Mesenchymal stem cell (in vitro differentiated cells and primary cell): ENCODE data around the gene WNT3A.

Experiments
- DNase-seq: peaks from one replicate; pipeline ENCODE4 v3.0.0-alpha.2; 2013
- H2AFZ ChIP-seq: one replicate; pipeline ENCODE4 v1.6.1; 2013; ENCODE audit warnings: low read depth, mild to moderate bottlenecking, control low read depth, inconsistent platforms, low read length, moderate library complexity
- H2AK5ac ChIP-seq: 2 replicates; pipeline ENCODE4 v1.6.1; 2013; ENCODE audit warnings: low read length, moderate library complexity, mild to moderate bottlenecking, inconsistent platforms; ENCODE audit not compliant: severe bottlenecking
- H2BK120ac ChIP-seq: one replicate; pipeline ENCODE4 v1.6.1; 2013; ENCODE audit warnings: low read depth, mild to moderate bottlenecking, inconsistent platforms, low read length, moderate library complexity
- H2BK12ac ChIP-seq, 2 experiments: one replicate each; pipeline ENCODE4 v1.6.1; 2013; ENCODE audit warnings: inconsistent platforms in 2 of 2, low read length in 2 of 2, mild to moderate bottlenecking in 2 of 2, moderate library complexity in 2 of 2, control low read depth in 1 of 2
- H2BK15ac ChIP-seq: one replicate; pipeline ENCODE4 v1.6.1; 2013; ENCODE audit warnings: mild to moderate bottlenecking, low read depth, inconsistent platforms; ENCODE audit not compliant: poor library complexity, severe bottlenecking
- H2BK5ac ChIP-seq: 2 replicates; pipeline ENCODE4 v1.6.1; 2013; ENCODE audit warnings: low read depth, mild to moderate bottlenecking, low read length, control low read depth, inconsistent platforms; ENCODE audit not compliant: poor library complexity, severe bottlenecking
- H3K14ac ChIP-seq, 2 experiments: one replicate each; pipeline ENCODE4 v1.6.1; 2013; ENCODE audit warnings: inconsistent platforms in 2 of 2, low read length in 2 of 2, control low read depth in 1 of 2, mild to moderate bottlenecking in 1 of 2, moderate library complexity in 1 of 2
- H3K18ac ChIP-seq, 2 experiments: one replicate each; pipeline ENCODE4 v1.6.1; 2013; ENCODE audit warnings: inconsistent platforms in 2 of 2, low read length in 2 of 2, control low read depth in 1 of 2, low read depth in 1 of 2, mild to moderate bottlenecking in 1 of 2
- H3K23ac ChIP-seq, 2 experiments: one replicate each; pipeline ENCODE4 v1.6.1; 2013; ENCODE audit warnings: inconsistent platforms in 2 of 2, low read length in 2 of 2, mild to moderate bottlenecking in 2 of 2, moderate library complexity in 2 of 2, control low read depth in 1 of 2
- H3K27ac ChIP-seq: 2 replicates; pipeline ENCODE4 v1.5.1; 2013; ENCODE audit warnings: mild to moderate bottlenecking, moderate library complexity, low read length, control low read depth, inconsistent platforms; ENCODE audit not compliant: poor library complexity, severe bottlenecking
- H3K27me3 ChIP-seq, 2 experiments: 2 replicates each; pipeline versions ENCODE4 v1.6.1 to v1.7.0; 2013; ENCODE audit warnings: low read length in 2 of 2, mild to moderate bottlenecking in 2 of 2, moderate library complexity in 2 of 2, control low read depth in 1 of 2, inconsistent platforms in 1 of 2; ENCODE audit not compliant: control insufficient read depth in 1 of 2, insufficient read depth in 1 of 2
- H3K36me3 ChIP-seq, 2 experiments: 2 replicates each; pipeline versions ENCODE4 v1.6.1 to v1.7.0; 2013; ENCODE audit warnings: low read length in 2 of 2, control low read depth in 1 of 2, inconsistent platforms in 1 of 2, low read depth in 1 of 2, mild to moderate bottlenecking in 1 of 2; ENCODE audit not compliant: insufficient read depth in 2 of 2, control insufficient read depth in 1 of 2
- H3K4ac ChIP-seq, 2 experiments: one replicate each; pipeline ENCODE4 v1.6.1; 2013; ENCODE audit warnings: inconsistent platforms in 2 of 2, low read length in 2 of 2, mild to moderate bottlenecking in 2 of 2, moderate library complexity in 2 of 2, control low read depth in 1 of 2, low read depth in 1 of 2
- H3K4me1 ChIP-seq: 2 replicates; pipeline ENCODE4 v1.6.1; 2013; ENCODE audit warnings: low read depth, low read length, control low read depth; ENCODE audit not compliant: control insufficient read depth, insufficient read depth
- H3K4me2 ChIP-seq: 2 replicates; pipeline ENCODE4 v1.6.1; 2013; ENCODE audit warnings: low read length, mild to moderate bottlenecking, inconsistent platforms; ENCODE audit not compliant: poor library complexity, severe bottlenecking
- H3K4me3 ChIP-seq, 2 experiments: 2 replicates each; pipeline versions ENCODE4 v1.5.1 to v1.7.0; 2013; ENCODE audit warnings: low read length in 2 of 2, mild to moderate bottlenecking in 2 of 2, control low read depth in 1 of 2, low read depth in 1 of 2; ENCODE audit not compliant: insufficient read depth in 1 of 2
- H3K79me1 ChIP-seq: replicated peaks from 2 replicates; pipeline ENCODE4 v1.6.1; 2013; ENCODE audit warnings: mild to moderate bottlenecking, control low read depth, low read length, inconsistent platforms; ENCODE audit not compliant: poor library complexity, severe bottlenecking
- H3K9ac ChIP-seq: 2 replicates; pipeline ENCODE4 v1.7.0; 2013; ENCODE audit warnings: mild to moderate bottlenecking, low read length, moderate library complexity
- H3K9me3 ChIP-seq: 2 replicates; pipeline ENCODE4 v1.7.0; 2013; ENCODE audit warnings: mild to moderate bottlenecking, low read length; ENCODE audit not compliant: control insufficient read depth
- H4K8ac ChIP-seq: one replicate; pipeline ENCODE4 v1.6.1; 2013; ENCODE audit warnings: inconsistent platforms, mild to moderate bottlenecking, low read length, moderate library complexity
- H4K91ac ChIP-seq: one replicate; pipeline ENCODE4 v1.6.1; 2013; ENCODE audit warnings: mild to moderate bottlenecking, low read length, inconsistent platforms
- WGBS: methylation state at CpG from one replicate; pipeline ENCODE4 v1.1.7; 2013; ENCODE audit warnings: mixed read lengths; 5-methylcytosine and 5-hydroxymethylcytosine counted together

WNT3A gene

DNA sequence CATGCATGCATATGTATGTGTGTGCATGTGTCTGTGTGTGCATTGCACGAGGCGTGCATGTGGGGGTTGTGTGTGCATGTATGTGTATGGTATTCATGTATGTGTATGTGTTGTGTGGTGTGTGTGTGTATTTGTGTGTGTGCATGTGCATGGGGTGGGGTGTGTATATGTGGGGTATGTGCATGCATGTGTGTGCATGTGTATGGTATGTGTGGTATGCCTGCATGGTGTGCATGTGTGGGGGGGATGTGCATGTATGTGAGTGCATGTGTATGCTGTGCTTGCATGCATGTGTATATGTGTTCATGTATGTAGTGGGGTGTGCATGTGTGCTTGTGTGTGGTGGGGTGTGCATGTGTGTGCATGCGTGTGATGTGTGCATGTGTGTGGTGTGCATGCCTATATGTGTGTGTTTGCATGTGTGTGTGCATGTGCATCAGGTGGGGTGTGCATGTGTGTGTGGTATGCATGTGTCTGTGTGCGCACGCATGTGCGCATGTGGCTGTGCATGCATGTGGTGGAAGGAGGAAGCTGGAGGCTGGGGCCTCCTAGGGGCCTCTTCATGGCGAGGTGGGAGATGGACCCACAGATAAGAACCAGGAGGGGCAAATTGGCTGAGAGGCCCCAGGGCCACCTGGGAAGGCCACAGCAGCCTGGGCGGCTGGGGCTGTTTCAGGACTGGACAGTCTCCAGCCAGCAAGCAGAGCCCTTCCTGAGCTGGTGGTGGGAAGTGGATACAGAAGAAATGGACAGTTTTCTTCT, 39.8 kb downstream of the WNT3A start:
- Histone ChIP-seq H2BK12ac (no peak overlapping the region), H3K36me3 (no peaks in the 10 kb centered on the region), H3K27me3 (peaks cover 25 to 71% of the 10 kb centered on the region in 2 experiments), H3K4ac (no peak overlapping the region), H3K4me2 (no peak overlapping the region), H4K91ac (peak overlapping the region; percentile 90), H3K27ac (no peak overlapping the region), H2BK15ac (no peak overlapping the region), H3K14ac (peak overlapping the region in 1 of 2 experiments; percentile 79), H2AK5ac (no peak overlapping the region), H2BK120ac (no peak overlapping the region), H3K18ac (no peak overlapping the region), H4K8ac (no peak overlapping the region), H3K9ac (no peak overlapping the region), H3K79me1 (no peaks in the 10 kb centered on the region), H3K23ac (no peak overlapping the region), H2BK5ac (no peak overlapping the region), H2AFZ (no peak overlapping the region), H3K4me3 (peak overlapping the region in 1 of 2 experiments; percentile 26), H3K9me3 (no peaks in the 10 kb centered on the region), H3K4me1 (peaks cover 4% of the 10 kb centered on the region)
- DNase-seq: no peak
- 88% methylated on average over 8 of the region's 8 CpGs for WGBS

DNA sequence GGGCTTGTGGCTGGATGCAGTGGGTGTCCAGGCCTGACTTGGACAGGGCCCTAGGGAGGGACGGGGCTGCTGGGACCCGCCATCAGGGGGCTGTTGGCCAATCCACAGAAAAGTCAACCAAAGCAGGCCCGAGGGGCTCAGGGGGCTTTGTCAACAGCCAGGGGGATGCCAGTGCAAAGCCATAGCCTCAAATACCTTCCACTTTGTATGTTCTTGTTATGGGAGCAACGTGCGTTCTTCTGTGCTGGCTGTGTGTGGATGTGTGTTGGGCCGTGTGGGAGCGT, 40.3 kb downstream of the WNT3A start:
- Histone ChIP-seq H3K36me3 (no peaks in the 10 kb centered on the region), H2AFZ (no peak overlapping the region), H2AK5ac (no peak overlapping the region), H3K27me3 (peaks cover 25 to 69% of the 10 kb centered on the region in 2 experiments), H3K79me1 (no peaks in the 10 kb centered on the region), H2BK15ac (no peak overlapping the region), H4K91ac (no peak overlapping the region), H3K4me2 (no peak overlapping the region), H4K8ac (no peak overlapping the region), H2BK120ac (no peak overlapping the region), H3K4me3 (no peak overlapping the region), H3K14ac (no peak overlapping the region), H2BK5ac (no peak overlapping the region), H3K23ac (no peak overlapping the region), H3K4ac (no peak overlapping the region), H2BK12ac (no peak overlapping the region), H3K9me3 (no peaks in the 10 kb centered on the region), H3K9ac (no peak overlapping the region), H3K4me1 (peaks cover 4% of the 10 kb centered on the region), H3K27ac (no peak overlapping the region), H3K18ac (no peak overlapping the region)
- WGBS: 87% methylated on average over 7 of the region's 7 CpGs
- no peak for DNase-seq

- no peak overlapping the region for H3K4me3 ChIP-seq
- H3K23ac ChIP-seq: no peak overlapping the region
- no peak overlapping the region for H3K14ac ChIP-seq
- peaks cover 4% of the 10 kb centered on the region for H3K4me1 ChIP-seq
- H2BK120ac ChIP-seq: no peak overlapping the region
- no peak overlapping the region for H3K27ac ChIP-seq
- no peak overlapping the region for H2BK12ac ChIP-seq
- H3K9ac ChIP-seq: no peak overlapping the region
- no peak overlapping the region for H4K8ac ChIP-seq
- no peaks in the 10 kb centered on the region for H3K9me3 ChIP-seq
- no peaks in the 10 kb centered on the region for H3K36me3 ChIP-seq
- no peak for DNase-seq
- WGBS: 51% methylated on average over 2 of the region's 5 CpGs
- H2AK5ac ChIP-seq: no peak overlapping the region
- H4K91ac ChIP-seq: no peak overlapping the region
- peaks cover 29 to 70% of the 10 kb centered on the region in 2 experiments for H3K27me3 ChIP-seq
- H2AFZ ChIP-seq: no peak overlapping the region
- no peak overlapping the region for H3K4ac ChIP-seq
- no peak overlapping the region for H2BK15ac ChIP-seq
- H3K79me1 ChIP-seq: no peaks in the 10 kb centered on the region
- no peak overlapping the region for H3K18ac ChIP-seq
- H3K4me2 ChIP-seq: no peak overlapping the region
- no peak overlapping the region for H2BK5ac ChIP-seq
These were observed 41.3 kb downstream of the WNT3A start for GRCh38 chr1:228048120-228048519.

GRCh38 chr1:228048659-228049298, 42.0 kb downstream of the WNT3A start:
- Histone ChIP-seq H4K8ac (no peak overlapping the region), H3K9ac (no peak overlapping the region), H3K18ac (no peak overlapping the region), H3K4me3 (no peak overlapping the region), H3K9me3 (peaks cover 5% of the 10 kb centered on the region), H3K14ac (no peak overlapping the region), H2AFZ (no peak overlapping the region), H3K36me3 (no peaks in the 10 kb centered on the region), H3K79me1 (no peaks in the 10 kb centered on the region), H3K4me1 (peaks cover 4% of the 10 kb centered on the region), H3K27ac (no peak overlapping the region), H3K23ac (no peak overlapping the region), H3K4ac (no peak overlapping the region), H2BK120ac (no peak overlapping the region), H2BK12ac (no peak overlapping the region), H4K91ac (no peak overlapping the region), H2BK15ac (no peak overlapping the region), H2BK5ac (no peak overlapping the region), H3K27me3 (peaks cover 24 to 74% of the 10 kb centered on the region in 2 experiments), H3K4me2 (no peak overlapping the region), H2AK5ac (no peak overlapping the region)
- 86% methylated on average over 6 of the region's 6 CpGs for WGBS
- no peak for DNase-seq
